Prostate gland (tissue), 2 donors: ENCODE data around the gene CD59. TPM values are rescaled to one million over a fixed set of nuclear protein-coding genes. Genes with fewer than 3 reads are reported as not detected.
"Not testable (repeated sequence)": the region's sequence is repeated elsewhere in the genome, so short reads cannot be mapped to it uniquely, and the experiment has no call there.

Experiments used
- DNase-seq: peaks from one replicate; pipeline ENCODE4 v3.0.0-alpha.2; 2019; ENCODE audit warnings: low spot score
- H3K27ac ChIP-seq, 2 donors: fragments of 200-600 bp; sonication (generic); 2 replicates each; pipeline ENCODE4 v1.5.1; 2017 to 2019
- H3K27me3 ChIP-seq: fragments of 200-600 bp; sonication (generic); replicated peaks from 2 replicates; pipeline ENCODE4 v1.5.1; 2019; ENCODE audit not compliant: insufficient read depth
- H3K36me3 ChIP-seq, 2 donors: fragments of 200-600 bp; sonication (generic); 1 replicate in 1 of 2; 2 replicates in 1 of 2; pipeline versions ENCODE4 v1.5.1 to v1.8.1; 2017 to 2019
- H3K4me1 ChIP-seq: fragments of 200-600 bp; sonication (generic); replicated peaks from 2 replicates; pipeline ENCODE4 v1.5.1; 2019
- H3K4me3 ChIP-seq, 2 donors: fragments of 200-600 bp; sonication (generic); 2 replicates each; pipeline ENCODE4 v1.5.1; 2017 to 2019
- H3K9me3 ChIP-seq: fragments of 200-600 bp; sonication (generic); 2 replicates; pipeline ENCODE4 v1.5.1; 2017
- POLR2A ChIP-seq: fragments of 450-650 bp; IDR thresholded peaks from one replicate; pipeline ENCODE4 v1.6.1; 2016; ENCODE audit warnings: antibody characterized with exemption, mild to moderate bottlenecking
- POLR2AphosphoS5 ChIP-seq: sonication (generic); formaldehyde crosslinking; IDR thresholded peaks from one replicate; pipeline ENCODE4 v1.6.1; 2017; ENCODE audit warnings: antibody characterized with exemption
- WGBS: methylation state at CpG from one replicate; pipeline ENCODE4 v1.1.5; 2018; 5-methylcytosine and 5-hydroxymethylcytosine counted together
- intact Hi-C: fragments of 100-400 bp; cut with DNase I; formaldehyde crosslinking; loops from one replicate; pipeline ENCODE4 v1.14.2; 2022
- total RNA-seq, 2 donors: library from RNA; depleted of rRNA; stranded (reverse); fragments of >200 nt; gene quantifications; one replicate each; pipeline ENCODE4 v1.1.0, GENCODE V29; 2016
- TF ChIP-seq, protein P1 (sequence below), 4 experiments: fragments of 200-600 bp in 2 of 4; fragments of 450-650 bp in 2 of 4; sonication (generic) in 2 of 4; IDR thresholded peaks; 1 replicate in 3 of 4; 2 replicates in 1 of 4; pipeline ENCODE4 v1.5.1; 2016 to 2019; ENCODE audit warnings: antibody characterized with exemption in 4 of 4, mild to moderate bottlenecking in 2 of 4, moderate library complexity in 2 of 4

The CD59 gene
- total RNA-seq, 2 donors from 2014 or later: 205 to 274 TPM

DNA sequence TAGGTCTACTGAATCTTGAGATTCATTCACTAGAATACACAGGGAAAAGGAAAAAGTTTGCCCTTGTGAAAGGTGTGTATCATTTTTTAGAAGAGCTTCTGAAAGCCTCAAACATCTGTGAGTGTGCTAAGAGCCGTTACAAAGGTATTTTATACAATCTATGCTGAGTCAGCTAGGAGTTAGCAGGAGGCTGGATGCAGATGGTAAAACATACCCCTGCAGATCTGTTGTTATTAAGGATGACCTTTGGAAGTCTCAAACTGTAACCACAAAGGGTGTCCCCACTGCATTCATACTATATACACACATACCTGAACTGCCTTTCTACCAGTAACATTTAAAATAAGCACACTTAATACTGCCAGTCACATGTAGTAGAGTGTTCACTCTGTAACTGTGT lies 27.2 kb downstream of the CD59 start:
- no peaks in the 10 kb centered on the region for H3K4me1 ChIP-seq
- TF ChIP-seq POLR2A: no peak
- intact Hi-C loops: no loop called here
- no peak overlapping the region for H3K4me3 ChIP-seq
- H3K36me3 ChIP-seq: peaks cover 0 to 5% of the 10 kb centered on the region in 2 donors
- no peaks in the 10 kb centered on the region for H3K9me3 ChIP-seq
- DNase-seq: no peak
- 89% methylated on average over 1 of the region's 1 CpG for WGBS
- H3K27ac ChIP-seq: no peak overlapping the region
- H3K27me3 ChIP-seq: no peaks in the 10 kb centered on the region

GRCh38 chr11:33707831-33708230 lies 28.4 kb downstream of the CD59 start:
- H3K4me1 ChIP-seq, H3K27ac ChIP-seq, H3K4me3 ChIP-seq, H3K36me3 ChIP-seq, H3K9me3 ChIP-seq, intact Hi-C loops, H3K27me3 ChIP-seq, DNase-seq: not testable (repeated sequence)
- WGBS: 88% methylated on average over 2 of the region's 2 CpGs

- H3K4me3 ChIP-seq: no peak overlapping the region
- TF ChIP-seq POLR2A (no peak), POLR2AphosphoS5 (no peak)
- TF ChIP-seq, protein P1, sequence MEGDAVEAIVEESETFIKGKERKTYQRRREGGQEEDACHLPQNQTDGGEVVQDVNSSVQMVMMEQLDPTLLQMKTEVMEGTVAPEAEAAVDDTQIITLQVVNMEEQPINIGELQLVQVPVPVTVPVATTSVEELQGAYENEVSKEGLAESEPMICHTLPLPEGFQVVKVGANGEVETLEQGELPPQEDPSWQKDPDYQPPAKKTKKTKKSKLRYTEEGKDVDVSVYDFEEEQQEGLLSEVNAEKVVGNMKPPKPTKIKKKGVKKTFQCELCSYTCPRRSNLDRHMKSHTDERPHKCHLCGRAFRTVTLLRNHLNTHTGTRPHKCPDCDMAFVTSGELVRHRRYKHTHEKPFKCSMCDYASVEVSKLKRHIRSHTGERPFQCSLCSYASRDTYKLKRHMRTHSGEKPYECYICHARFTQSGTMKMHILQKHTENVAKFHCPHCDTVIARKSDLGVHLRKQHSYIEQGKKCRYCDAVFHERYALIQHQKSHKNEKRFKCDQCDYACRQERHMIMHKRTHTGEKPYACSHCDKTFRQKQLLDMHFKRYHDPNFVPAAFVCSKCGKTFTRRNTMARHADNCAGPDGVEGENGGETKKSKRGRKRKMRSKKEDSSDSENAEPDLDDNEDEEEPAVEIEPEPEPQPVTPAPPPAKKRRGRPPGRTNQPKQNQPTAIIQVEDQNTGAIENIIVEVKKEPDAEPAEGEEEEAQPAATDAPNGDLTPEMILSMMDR (IDR thresholded peaks at IDR 0.05): no peak
- H3K9me3 ChIP-seq: no peaks in the 10 kb centered on the region
- H3K27me3 ChIP-seq: no peaks in the 10 kb centered on the region
- DNase-seq: no peak
- peak overlapping the region in 1 of 2 donors; percentile 41 for H3K27ac ChIP-seq
- intact Hi-C loops: no loop called here
- H3K4me1 ChIP-seq: no peaks in the 10 kb centered on the region
- H3K36me3 ChIP-seq: peaks cover 0 to 5% of the 10 kb centered on the region in 2 donors
- WGBS: 88% methylated on average over 2 of the region's 2 CpGs
These were observed 29.3 kb downstream of the CD59 start for GRCh38 chr11:33706966-33707365.

GRCh38 chr11:33706546-33706945 lies 29.7 kb downstream of the CD59 start:
- H3K4me3 ChIP-seq: no peak overlapping the region
- peaks cover under 1% of the 10 kb centered on the region for H3K4me1 ChIP-seq
- no peaks in the 10 kb centered on the region for H3K9me3 ChIP-seq
- 22% methylated on average over 2 of the region's 2 CpGs for WGBS
- H3K27ac ChIP-seq: peak overlapping the region in 1 of 2 donors; percentile 41
- H3K27me3 ChIP-seq: no peaks in the 10 kb centered on the region
- intact Hi-C loops: no loop called here
- TF ChIP-seq POLR2A: no peak
- TF ChIP-seq, protein P1 (IDR thresholded peaks at IDR 0.05): no peak
- TF ChIP-seq POLR2AphosphoS5: peak; percentile 18
- H3K36me3 ChIP-seq: peaks cover 0 to 5% of the 10 kb centered on the region in 2 donors
- DNase-seq: no peak

DNA sequence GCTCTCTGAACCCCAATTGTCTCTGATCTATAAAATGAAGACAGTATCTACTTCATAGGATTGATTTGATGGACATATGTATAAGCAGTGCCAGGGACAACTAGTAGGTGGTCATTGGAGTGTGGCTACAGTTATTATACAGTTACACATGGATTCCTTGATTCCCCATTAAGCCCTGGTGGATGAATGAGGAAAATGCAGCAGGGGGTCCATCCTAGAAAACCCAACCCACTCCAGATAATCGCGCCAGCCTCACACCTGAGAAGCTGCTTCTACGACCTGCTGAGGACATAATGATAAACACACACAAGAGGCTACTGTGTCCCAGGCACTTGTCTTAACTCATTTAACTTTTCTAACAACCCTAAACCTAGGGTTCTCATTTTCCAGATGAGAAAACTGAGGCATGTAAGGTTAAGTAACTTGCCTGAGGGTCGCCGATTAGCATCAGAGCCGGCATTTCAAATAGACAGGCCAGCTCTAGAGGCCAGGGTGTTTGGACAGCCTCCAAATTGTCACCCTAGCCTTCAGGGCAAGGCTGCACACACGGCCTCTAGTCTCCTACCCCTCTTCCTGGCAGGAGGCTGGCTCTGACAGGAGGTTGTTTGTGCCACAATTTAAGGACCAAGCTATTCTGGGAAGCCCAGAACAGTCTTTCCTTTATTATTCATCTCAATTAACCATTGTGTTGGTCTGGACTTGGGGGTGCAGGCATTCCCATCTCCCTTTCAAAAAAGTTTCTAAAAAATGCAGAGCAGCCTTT lies 31.8 kb downstream of the CD59 start:
- TF ChIP-seq POLR2A: no peak
- no peak for TF ChIP-seq POLR2AphosphoS5
- TF ChIP-seq, protein P1 (IDR thresholded peaks at IDR 0.05): no peak
- no peak for DNase-seq
- Histone ChIP-seq H3K27ac (no peak overlapping the region), H3K36me3 (no peaks in the 10 kb centered on the region), H3K27me3 (no peaks in the 10 kb centered on the region), H3K9me3 (no peaks in the 10 kb centered on the region), H3K4me3 (no peak overlapping the region), H3K4me1 (peaks cover 6% of the 10 kb centered on the region)
- WGBS: 73% methylated on average over 7 of the region's 7 CpGs
- intact Hi-C loops: no loop called here

DNA sequence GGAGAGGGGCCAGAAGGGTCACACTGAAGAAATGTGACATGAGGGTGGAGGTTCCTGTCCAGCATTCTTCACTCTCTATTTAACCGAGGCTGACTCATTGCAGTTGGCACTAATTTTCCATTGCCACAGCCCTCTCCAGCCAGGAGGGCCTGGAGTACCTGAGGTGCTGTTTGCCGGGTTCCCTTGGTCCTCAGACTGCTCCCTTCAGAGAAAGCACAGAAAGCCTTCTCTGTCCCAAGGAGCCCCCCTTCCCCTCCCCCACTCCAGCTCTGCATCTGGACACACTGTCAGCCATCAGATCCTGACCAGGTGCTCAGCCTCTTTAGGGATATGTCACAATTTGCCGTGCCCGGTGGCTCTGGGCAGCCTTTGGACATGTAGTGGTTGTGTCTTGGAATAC lies 32.4 kb downstream of the CD59 start:
- intact Hi-C loops: no loop called here
- H3K4me1 ChIP-seq: peaks cover 6% of the 10 kb centered on the region
- H3K27ac ChIP-seq: no peak overlapping the region
- H3K4me3 ChIP-seq: no peak overlapping the region
- no peaks in the 10 kb centered on the region for H3K27me3 ChIP-seq
- TF ChIP-seq POLR2A: peak; percentile 23
- TF ChIP-seq, protein P1 (IDR thresholded peaks at IDR 0.05): no peak
- H3K36me3 ChIP-seq: no peaks in the 10 kb centered on the region
- DNase-seq: no peak
- no peaks in the 10 kb centered on the region for H3K9me3 ChIP-seq
- WGBS: 78% methylated on average over 4 of the region's 4 CpGs
